Neuron (in vitro differentiated cells): ENCODE results near the gene LRRC4C.

Source experiments
- H2AFZ ChIP-seq: one replicate; pipeline ENCODE4 v1.6.1; 2013; ENCODE audit warnings: low read depth, mild to moderate bottlenecking, inconsistent platforms, low read length, moderate library complexity
- H3K27me3 ChIP-seq: one replicate; pipeline ENCODE4 v1.6.1; 2013; ENCODE audit warnings: low read length; ENCODE audit not compliant: insufficient read depth
- H3K36me3 ChIP-seq: one replicate; pipeline ENCODE4 v1.6.1; 2013; ENCODE audit warnings: low read length; ENCODE audit not compliant: insufficient read depth
- H3K4me1 ChIP-seq: one replicate; pipeline ENCODE4 v1.6.1; 2013; ENCODE audit warnings: low read length; ENCODE audit not compliant: insufficient read depth
- H3K4me3 ChIP-seq: 2 replicates; pipeline ENCODE4 v1.5.1; 2013; ENCODE audit warnings: mild to moderate bottlenecking, low read length, moderate library complexity
- H3K9me3 ChIP-seq: one replicate; pipeline ENCODE4 v1.6.1; 2013; ENCODE audit warnings: low read length

LRRC4C gene

DNA sequence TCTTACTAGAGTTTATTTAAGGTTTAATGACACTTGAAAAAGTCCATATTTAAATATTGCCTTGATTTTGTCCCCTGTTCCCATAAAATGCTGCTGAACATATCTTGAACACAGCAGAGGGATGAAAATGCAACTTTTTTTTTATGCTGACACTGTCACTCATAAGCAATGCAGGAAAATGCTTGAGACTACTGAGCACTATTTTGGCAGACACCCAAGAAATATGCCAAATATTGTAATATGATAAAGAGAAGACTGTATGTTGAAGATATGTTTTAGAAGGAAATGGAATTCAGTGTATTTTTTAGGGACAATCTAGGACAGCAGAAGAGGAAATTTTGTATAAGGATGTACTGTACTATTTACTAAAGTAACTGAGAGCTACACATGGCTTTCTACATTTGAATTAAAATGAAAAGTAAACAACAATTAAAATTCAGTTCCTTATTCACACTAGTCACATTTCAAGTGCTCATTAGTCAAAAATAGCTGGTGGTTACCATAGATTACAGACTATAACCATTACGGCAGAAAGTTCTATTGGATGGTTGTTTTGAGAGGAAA, 58.6 kb downstream of the LRRC4C start:
- Histone ChIP-seq H2AFZ (no peak overlapping the region), H3K4me3 (no peak overlapping the region), H3K4me1 (peaks cover 21% of the 10 kb centered on the region), H3K27me3 (no peaks in the 10 kb centered on the region), H3K9me3 (no peaks in the 10 kb centered on the region), H3K36me3 (no peaks in the 10 kb centered on the region)

DNA sequence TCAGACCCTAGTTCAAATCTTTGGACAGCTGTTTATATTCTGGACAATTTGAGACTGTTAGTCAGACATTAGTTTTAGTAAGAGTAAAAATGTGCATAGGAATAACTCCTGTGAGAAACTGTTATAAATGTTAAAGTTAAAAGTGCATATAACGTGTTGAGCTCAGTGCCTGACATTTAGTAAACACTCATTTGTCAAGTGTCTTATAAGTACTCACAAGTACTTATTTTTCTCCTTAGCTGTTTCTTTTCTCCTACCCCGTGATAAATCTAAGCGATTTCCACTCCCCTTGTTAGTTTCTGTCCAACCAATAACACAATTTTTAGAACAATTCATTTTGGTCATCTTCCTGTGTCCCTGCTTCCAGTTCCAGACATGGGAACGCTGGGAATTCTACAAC, 59.3 kb downstream of the LRRC4C start:
- Histone ChIP-seq H3K4me1 (peaks cover 29% of the 10 kb centered on the region), H3K36me3 (no peaks in the 10 kb centered on the region), H2AFZ (no peak overlapping the region), H3K9me3 (no peaks in the 10 kb centered on the region), H3K4me3 (no peak overlapping the region), H3K27me3 (no peaks in the 10 kb centered on the region)

DNA sequence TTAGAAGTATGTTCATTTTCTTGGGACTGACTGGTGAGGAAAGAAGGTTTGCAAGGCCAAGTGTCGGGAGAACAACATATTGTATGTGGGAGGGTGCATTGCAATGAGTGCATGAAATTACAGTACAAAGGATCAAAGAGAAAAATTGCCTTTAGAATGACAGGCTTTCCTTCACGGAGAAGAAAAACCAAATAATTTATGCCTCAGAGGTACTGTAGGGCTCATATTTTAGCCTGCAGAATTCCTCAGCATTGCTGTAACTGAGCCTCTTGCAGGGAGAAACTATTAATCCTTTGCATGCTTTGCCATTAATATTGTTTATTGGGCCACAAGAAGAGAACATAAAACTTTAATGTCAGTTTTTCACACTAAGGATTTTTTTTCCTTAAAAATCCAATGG, 60.1 kb downstream of the LRRC4C start:
- Histone ChIP-seq H3K36me3 (no peaks in the 10 kb centered on the region), H3K4me1 (peaks cover 35% of the 10 kb centered on the region), H3K27me3 (no peaks in the 10 kb centered on the region), H2AFZ (no peak overlapping the region), H3K4me3 (no peak overlapping the region), H3K9me3 (no peaks in the 10 kb centered on the region)

DNA sequence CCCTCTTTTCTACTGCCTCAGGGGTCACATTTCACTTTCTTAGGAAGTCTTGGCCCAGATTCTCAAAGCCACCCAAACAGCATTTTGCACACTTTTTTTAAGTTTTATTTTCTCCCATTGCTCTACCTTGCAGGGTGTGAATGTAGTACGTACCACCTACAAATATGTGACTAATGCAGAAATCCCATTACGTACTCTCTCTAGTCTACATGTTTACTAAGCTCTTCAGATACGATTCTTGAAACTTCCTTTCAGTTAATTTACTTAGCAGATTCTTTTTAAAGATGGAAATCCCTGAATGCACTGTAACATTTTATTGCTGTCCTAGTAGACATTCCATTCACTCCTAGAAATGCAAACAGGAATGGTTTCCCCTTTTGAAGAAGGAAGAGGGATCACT, 61.3 kb downstream of the LRRC4C start:
- Histone ChIP-seq H3K27me3 (no peaks in the 10 kb centered on the region), H3K9me3 (no peaks in the 10 kb centered on the region), H2AFZ (no peak overlapping the region), H3K4me1 (peaks cover 47% of the 10 kb centered on the region), H3K36me3 (no peaks in the 10 kb centered on the region), H3K4me3 (no peak overlapping the region)

DNA sequence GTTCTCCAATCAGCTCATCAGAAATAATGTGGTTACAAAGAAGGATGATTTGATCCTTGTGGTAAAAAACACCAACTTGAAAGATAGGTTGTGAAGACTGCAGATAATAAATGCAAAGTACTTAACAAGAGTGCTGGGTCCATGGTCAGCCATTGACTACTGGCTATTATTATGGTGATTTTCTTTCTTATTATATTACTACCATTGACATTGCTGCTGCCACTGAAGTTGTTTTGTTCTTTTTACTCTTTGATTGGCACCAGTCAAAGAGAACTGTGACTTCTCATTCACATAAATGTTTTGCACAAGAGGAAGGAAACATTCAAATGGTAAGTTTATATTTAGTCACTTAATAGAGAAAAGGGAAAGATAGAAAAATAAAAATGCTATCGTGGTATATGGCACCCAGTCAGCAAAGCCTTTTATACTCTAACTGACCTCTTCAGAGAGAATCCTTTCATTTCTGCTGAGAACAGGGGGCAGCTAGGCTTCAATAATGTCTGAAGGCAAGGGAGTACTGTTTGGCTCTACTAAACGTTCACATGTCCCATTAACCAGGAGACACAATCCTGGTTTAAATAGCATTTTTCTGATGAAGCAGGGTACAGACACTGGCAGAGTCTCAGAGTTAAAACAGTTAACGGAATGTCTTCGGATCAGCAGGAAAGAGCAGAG, 64.8 kb downstream of the LRRC4C start:
- no peak overlapping the region for H3K4me3 ChIP-seq

DNA sequence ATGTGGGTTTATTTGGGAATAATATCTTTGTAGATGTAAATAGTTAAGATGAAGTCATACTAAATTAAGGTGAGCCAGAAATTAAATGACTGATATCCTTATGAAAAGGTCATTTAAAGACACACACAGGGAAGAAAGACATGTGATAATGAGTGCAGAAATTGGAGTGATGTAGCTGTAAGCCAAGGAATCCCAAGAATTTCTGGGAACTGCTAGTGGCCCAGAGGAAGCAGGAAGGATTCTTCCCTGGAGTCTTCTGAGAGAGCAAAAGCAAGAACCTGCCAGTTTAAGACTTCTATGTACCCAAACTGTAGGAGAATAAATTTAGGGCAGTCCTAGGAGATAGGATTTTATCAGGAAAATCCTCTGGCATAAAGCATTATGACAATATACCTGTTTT, 66.9 kb downstream of the LRRC4C start:
- no peak overlapping the region for H3K4me3 ChIP-seq
- no peaks in the 10 kb centered on the region for H3K36me3 ChIP-seq
- no peaks in the 10 kb centered on the region for H3K9me3 ChIP-seq
- peak overlapping the region; percentile 53 for H2AFZ ChIP-seq
- no peaks in the 10 kb centered on the region for H3K27me3 ChIP-seq
- H3K4me1 ChIP-seq: peaks cover 54% of the 10 kb centered on the region

More for the DNA sequence above, 64.8 kb downstream of the LRRC4C start:
- H2AFZ ChIP-seq: peak overlapping the region; percentile 11
- H3K27me3 ChIP-seq: no peaks in the 10 kb centered on the region
- H3K9me3 ChIP-seq: no peaks in the 10 kb centered on the region
- no peaks in the 10 kb centered on the region for H3K36me3 ChIP-seq
- H3K4me1 ChIP-seq: peaks cover 60% of the 10 kb centered on the region

DNA sequence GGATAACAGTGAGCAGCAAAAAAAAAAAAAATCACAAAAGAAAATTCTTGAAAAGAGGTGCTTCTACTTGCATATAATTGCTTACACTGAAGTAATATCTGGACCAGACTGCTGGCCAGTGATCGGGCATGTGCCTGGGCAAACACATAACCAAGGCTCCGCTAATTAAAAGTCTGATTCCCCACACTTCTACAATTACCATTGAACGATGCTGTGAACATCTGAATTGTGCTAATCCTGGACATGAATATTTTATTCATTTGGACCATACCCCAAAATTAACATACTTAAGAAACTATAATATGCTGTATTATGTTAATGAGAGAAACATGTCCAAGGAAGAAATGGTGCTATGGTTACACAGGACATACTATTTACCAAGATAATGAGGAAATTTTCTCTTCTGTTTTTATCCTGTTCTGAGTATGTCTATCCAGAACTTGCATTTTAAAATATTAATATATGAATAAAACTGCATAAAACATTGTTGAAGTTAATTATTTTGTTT, 69.8 kb downstream of the LRRC4C start:
- peaks cover 38% of the 10 kb centered on the region for H3K4me1 ChIP-seq
- no peaks in the 10 kb centered on the region for H3K36me3 ChIP-seq
- H3K9me3 ChIP-seq: no peaks in the 10 kb centered on the region
- no peaks in the 10 kb centered on the region for H3K27me3 ChIP-seq
- no peak overlapping the region for H2AFZ ChIP-seq
- H3K4me3 ChIP-seq: no peak overlapping the region

DNA sequence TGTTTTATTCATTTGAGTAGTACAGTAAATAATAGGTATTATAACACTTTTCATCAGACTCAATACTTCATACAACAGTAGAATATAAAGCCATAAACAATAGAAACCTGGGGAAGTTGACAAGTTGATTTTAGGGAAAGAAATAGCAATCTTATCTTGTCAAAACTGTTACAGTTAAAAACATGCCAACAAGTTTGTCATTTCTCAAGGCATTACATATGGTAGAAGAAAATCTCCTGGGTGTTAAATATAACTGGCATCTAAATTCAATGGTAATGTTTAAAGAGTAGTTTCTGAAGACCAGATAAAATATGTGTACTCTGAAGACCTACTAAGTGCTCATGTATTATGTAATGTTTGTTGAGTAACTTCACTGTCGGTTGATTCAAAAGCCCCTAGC, 75.1 kb downstream of the LRRC4C start:
- Histone ChIP-seq H3K4me1 (peaks cover 38% of the 10 kb centered on the region), H3K27me3 (no peaks in the 10 kb centered on the region), H3K36me3 (no peaks in the 10 kb centered on the region), H2AFZ (no peak overlapping the region), H3K4me3 (no peak overlapping the region), H3K9me3 (no peaks in the 10 kb centered on the region)

DNA sequence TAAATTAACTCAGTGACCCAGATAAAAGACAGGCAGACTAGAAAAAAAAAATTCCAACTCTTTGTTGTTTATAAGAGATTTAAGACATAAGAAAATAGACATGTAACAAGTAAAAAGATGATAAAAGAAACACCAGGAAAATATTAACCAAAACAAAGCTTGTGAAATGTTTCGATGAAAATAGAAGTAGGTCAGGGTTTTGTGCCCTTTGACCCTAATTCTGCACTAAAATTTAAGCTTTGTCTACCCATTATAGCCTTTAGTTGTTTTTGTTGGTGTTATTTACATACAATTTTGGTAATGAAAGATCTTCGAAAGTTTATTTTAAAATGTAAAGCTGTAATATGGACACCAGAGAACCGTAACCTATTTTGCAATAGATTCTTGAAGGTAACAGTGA, 75.7 kb downstream of the LRRC4C start:
- Histone ChIP-seq H2AFZ (no peak overlapping the region), H3K4me1 (peaks cover 41% of the 10 kb centered on the region), H3K4me3 (no peak overlapping the region), H3K36me3 (no peaks in the 10 kb centered on the region), H3K27me3 (no peaks in the 10 kb centered on the region), H3K9me3 (no peaks in the 10 kb centered on the region)

DNA sequence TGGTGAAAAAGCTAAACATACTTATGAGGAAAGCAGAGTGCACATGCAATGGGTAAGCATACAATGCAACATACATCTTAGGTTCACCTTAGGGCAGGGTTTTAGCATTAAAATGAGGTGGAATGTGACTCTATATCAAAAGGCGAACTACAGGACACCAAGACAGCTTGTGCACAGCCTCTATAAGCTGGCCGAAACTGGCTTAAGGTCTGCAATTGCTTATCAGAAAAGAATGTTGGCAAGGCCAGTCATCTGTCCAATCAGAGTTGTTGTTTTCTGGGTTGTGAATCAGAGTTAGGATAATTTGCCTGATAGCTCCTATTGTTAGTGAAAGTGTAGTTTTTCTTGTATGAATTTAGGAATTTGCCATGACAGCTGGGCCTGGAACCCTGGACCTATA, 76.5 kb downstream of the LRRC4C start:
- Histone ChIP-seq H3K4me3 (no peak overlapping the region), H3K27me3 (no peaks in the 10 kb centered on the region), H3K36me3 (no peaks in the 10 kb centered on the region), H3K4me1 (peaks cover 46% of the 10 kb centered on the region), H3K9me3 (no peaks in the 10 kb centered on the region), H2AFZ (no peak overlapping the region)

DNA sequence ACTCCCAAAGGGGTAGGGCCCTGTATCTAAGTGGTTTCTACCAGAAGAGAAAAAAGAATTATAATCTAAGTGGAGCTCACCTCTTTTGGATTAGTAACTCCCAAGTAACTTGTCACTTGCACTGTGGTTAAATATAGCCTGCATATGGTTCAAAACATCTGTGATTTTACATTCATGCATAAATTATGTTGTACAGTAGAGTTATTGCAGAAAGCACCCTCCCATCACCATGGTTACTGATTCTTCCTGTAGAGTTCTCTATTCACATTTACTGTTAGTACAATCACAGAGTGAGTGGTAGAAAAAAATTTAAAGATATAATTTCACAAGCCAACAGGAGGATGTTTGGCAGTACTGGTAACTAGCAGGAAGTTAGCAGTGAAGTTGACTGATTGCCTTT, 80.4 kb downstream of the LRRC4C start:
- Histone ChIP-seq H3K4me1 (peaks cover 38% of the 10 kb centered on the region), H3K9me3 (no peaks in the 10 kb centered on the region), H2AFZ (no peak overlapping the region), H3K4me3 (no peak overlapping the region), H3K36me3 (no peaks in the 10 kb centered on the region), H3K27me3 (no peaks in the 10 kb centered on the region)

DNA sequence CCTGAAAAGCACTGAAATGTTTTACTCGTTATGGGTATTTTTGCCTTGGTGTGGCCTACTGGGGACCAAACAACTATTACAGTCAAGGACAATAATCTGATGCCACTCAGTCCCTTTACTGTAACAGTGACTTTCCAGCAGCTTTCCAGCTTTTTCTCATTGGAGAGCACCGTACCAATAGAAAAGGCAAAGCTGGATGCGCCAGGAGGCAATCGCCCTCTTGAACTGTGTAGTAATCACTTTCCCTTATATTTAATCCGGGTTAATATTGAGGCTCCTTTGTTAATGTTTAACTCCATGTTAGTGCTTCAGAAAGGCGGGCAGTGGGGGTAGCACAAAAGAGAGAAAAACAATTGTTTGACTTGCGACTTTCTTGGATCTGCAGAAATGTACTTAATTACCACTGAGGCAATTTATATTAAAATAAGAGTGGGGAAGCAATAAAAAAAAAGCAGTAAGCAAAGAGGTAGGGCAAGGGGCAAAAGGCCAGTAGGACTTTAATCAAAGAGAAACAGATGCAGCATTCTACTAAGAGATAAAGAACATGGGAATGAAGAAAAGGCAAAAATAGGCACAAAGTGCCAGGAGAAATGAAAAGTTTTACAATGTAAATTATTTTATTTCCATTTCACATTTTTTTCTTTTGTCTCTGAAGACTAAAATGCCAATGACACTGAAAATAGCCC, 81.6 kb downstream of the LRRC4C start:
- Histone ChIP-seq H3K9me3 (no peaks in the 10 kb centered on the region), H3K27me3 (no peaks in the 10 kb centered on the region)

DNA sequence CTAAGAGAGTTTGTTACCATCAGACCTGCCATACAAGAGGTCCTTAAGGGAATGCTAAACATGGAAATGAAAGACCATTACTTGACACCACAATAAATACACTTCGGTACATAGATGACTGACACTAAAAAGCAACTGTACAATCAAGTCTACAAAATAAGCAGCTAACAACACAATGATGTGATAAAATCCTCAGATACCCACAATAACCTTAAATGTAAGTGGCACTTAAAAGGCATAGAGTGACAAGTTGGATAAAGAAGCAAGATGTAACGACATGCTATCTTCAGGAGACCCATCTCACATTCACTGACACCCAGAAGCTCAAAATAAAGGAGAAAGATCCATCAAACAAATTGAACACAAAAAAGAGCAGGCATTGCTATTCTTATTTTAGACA, 107.6 kb downstream of the LRRC4C start:
- Histone ChIP-seq H3K27me3 (no peaks in the 10 kb centered on the region), H3K4me1 (no peaks in the 10 kb centered on the region), H3K4me3 (no peak overlapping the region), H3K36me3 (no peaks in the 10 kb centered on the region), H2AFZ (no peak overlapping the region), H3K9me3 (no peaks in the 10 kb centered on the region)

More for the DNA sequence above, 81.6 kb downstream of the LRRC4C start:
- no peaks in the 10 kb centered on the region for H3K36me3 ChIP-seq
- H3K4me1 ChIP-seq: peaks cover 26% of the 10 kb centered on the region
- H3K4me3 ChIP-seq: no peak overlapping the region
- no peak overlapping the region for H2AFZ ChIP-seq
